ENCODE results near the gene SDK1. TPM values are rescaled to one million over a fixed set of nuclear protein-coding genes. Genes with fewer than 3 reads are reported as not detected.
"Not testable (repeated sequence)": the region's sequence is repeated elsewhere in the genome, so short reads cannot be mapped to it uniquely, and the experiment has no call there.

Gene SDK1
- total and polyA plus RNA-seq, 7 experiments from 2014 or later = 0.07 to 2.5 (median 0.54) TPM

DNA sequence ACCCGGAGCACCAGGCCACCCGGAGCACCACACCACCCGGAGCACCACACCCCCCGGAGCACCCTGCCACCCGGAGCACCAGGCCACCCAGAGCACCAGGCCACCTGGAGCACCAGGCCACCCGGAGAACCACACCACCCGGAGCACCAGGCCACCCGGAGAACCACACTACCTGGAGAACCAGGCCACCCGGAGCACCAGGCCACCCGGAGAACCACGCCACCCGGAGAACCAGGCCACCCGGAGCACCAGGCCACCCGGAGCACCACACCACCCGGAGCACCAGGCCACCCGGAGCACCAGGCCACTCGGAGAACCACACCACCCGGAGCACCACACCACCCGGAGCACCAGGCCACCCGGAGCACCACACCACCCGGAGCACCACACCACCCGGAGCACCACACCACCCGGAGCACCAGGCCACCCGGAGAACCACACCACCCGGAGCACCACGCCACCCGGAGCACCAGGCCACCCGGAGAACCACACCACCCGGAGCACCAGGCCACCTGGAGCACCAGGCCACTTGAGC, 916.1 kb downstream of the SDK1 start:
- DNase-seq; H3K4me1 Mint-ChIP-seq; H3K27me3 Mint-ChIP-seq; POLR2A ChIA-PET; intact Hi-C loops (cut with micrococcal nuclease); CTCF ChIA-PET; H3K9me3 Mint-ChIP-seq; H3K27me3 ChIP-seq (ENCODE audit: control insufficient read depth in 2 of 2, insufficient read depth in 2 of 2, low read length in 2 of 2); H3K4me3 ChIP-seq (ENCODE audit: low read length); H3K36me3 ChIP-seq (ENCODE audit: control insufficient read depth in 2 of 3, insufficient read depth in 3 of 3, low read length in 3 of 3); ATAC-seq; H3K9me3 ChIP-seq (ENCODE audit: control insufficient read depth in 2 of 3, low read length in 3 of 3); H3K27ac ChIP-seq (ENCODE audit: low read depth, low read length); H3K27ac Mint-ChIP-seq; H3K4me3 Mint-ChIP-seq; H3K4me1 ChIP-seq (ENCODE audit: control insufficient read depth in 2 of 2, insufficient read depth in 2 of 2, low read length in 2 of 2): not testable (repeated sequence)
- peaks cover 0 to 16% (median 0%) of the 10 kb centered on the region in 5 donors for H3K36me3 Mint-ChIP-seq

DNA sequence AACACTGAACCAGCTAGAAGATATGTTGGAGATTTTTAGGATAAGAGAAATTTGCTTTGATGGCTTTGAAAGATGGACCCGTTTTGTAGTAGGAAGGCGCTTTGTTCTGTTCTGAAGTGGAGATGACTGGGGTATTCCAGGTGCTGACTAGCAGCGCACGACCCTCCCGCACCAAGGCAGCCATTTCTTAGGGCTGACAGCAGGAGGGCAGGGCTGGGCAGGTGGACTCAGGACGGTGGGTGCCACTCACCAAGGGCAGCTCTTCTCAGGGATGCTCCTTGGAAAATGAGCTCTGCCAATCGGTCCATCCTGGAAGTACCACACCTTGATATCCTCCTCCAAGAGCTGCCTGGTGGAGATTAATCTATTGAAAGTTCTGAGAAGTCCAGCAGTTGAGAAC, 917.4 kb downstream of the SDK1 start:
- no peak for ATAC-seq
- CTCF ChIA-PET = no interaction called here
- Mint-ChIP-seq H3K4me1 (no peaks in the 10 kb centered on the region), H3K9me3 (peaks cover 0 to 3% (median 0%) of the 10 kb centered on the region in 11 donors), H3K36me3 (peaks cover 0 to 16% (median 0%) of the 10 kb centered on the region in 5 donors), H3K27me3 (no peaks in the 10 kb centered on the region), H3K27ac (no peak overlapping the region), H3K4me3 (no peak overlapping the region)
- Histone ChIP-seq H3K4me3 (ENCODE audit: low read length) (no peak overlapping the region), H3K4me1 (ENCODE audit: control insufficient read depth in 2 of 2, insufficient read depth in 2 of 2, low read length in 2 of 2) (no peaks in the 10 kb centered on the region), H3K36me3 (ENCODE audit: control insufficient read depth in 2 of 3, insufficient read depth in 3 of 3, low read length in 3 of 3) (no peaks in the 10 kb centered on the region), H3K9me3 (ENCODE audit: control insufficient read depth in 2 of 3, low read length in 3 of 3) (no peaks in the 10 kb centered on the region), H3K27me3 (ENCODE audit: control insufficient read depth in 2 of 2, insufficient read depth in 2 of 2, low read length in 2 of 2) (no peaks in the 10 kb centered on the region), H3K27ac (ENCODE audit: low read depth, low read length) (no peak overlapping the region)
- intact Hi-C loops (cut with micrococcal nuclease) = no loop called here
- POLR2A ChIA-PET = no interaction called here
- no peak for DNase-seq

DNA sequence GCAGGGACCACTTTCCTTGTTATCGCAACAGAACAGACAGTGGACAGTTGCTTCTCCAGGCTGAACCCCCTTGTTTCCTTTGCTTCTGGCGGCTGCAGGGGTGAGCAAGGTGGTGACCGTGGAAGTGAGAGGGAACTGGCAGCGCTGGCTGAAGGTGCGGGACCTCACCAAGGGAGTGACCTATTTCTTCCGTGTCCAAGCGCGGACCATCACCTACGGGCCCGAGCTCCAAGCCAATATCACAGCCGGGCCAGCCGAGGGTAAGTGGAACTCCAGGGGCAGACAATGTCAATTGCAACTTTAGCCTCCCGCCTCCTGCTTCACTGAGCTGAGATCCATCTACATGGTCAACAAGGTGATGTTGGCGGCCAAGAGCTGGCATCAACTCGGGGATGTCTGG, 919.0 kb downstream of the SDK1 start:
- H3K36me3 ChIP-seq (ENCODE audit: control insufficient read depth in 2 of 3, insufficient read depth in 3 of 3, low read length in 3 of 3) = no peaks in the 10 kb centered on the region
- no peak for ATAC-seq
- Mint-ChIP-seq H3K4me3 (no peak overlapping the region), H3K27ac (no peak overlapping the region), H3K36me3 (peaks cover 0 to 16% (median 0%) of the 10 kb centered on the region in 5 donors), H3K27me3 (no peaks in the 10 kb centered on the region), H3K9me3 (peaks cover 0 to 3% (median 0%) of the 10 kb centered on the region in 11 donors), H3K4me1 (no peaks in the 10 kb centered on the region)
- H3K27me3 ChIP-seq (ENCODE audit: control insufficient read depth in 2 of 2, insufficient read depth in 2 of 2, low read length in 2 of 2) = no peaks in the 10 kb centered on the region
- DNase-seq = no peak
- intact Hi-C loops (cut with micrococcal nuclease) = no loop called here
- POLR2A ChIA-PET = no interaction called here
- no peaks in the 10 kb centered on the region for H3K4me1 ChIP-seq (ENCODE audit: control insufficient read depth in 2 of 2, insufficient read depth in 2 of 2, low read length in 2 of 2)
- CTCF ChIA-PET = no interaction called here
- no peaks in the 10 kb centered on the region for H3K9me3 ChIP-seq (ENCODE audit: control insufficient read depth in 2 of 3, low read length in 3 of 3)
- no peak overlapping the region for H3K4me3 ChIP-seq (ENCODE audit: low read length)
- H3K27ac ChIP-seq (ENCODE audit: low read depth, low read length) = no peak overlapping the region

DNA sequence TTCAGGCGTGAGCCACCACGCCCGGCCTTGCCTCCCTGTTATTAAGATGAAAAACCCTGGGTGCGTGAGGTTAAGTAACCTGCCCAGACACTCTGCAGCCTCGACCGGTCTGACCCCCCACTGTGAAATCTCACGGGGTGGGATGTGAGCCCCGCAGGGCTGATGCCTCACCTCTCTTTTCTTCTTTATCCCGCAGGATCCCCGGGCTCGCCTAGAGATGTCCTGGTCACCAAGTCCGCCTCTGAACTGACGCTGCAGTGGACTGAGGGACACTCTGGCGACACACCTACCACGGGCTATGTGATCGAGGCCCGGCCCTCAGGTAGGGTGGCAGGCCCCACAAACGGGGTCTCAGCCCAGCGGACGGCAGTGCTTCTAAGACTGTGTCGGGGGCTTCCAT, 920.0 kb downstream of the SDK1 start:
- ChIA-PET CTCF (no interaction called here), POLR2A (no interaction called here)
- H3K4me3 Mint-ChIP-seq = no peak overlapping the region
- no peaks in the 10 kb centered on the region for H3K9me3 ChIP-seq (ENCODE audit: control insufficient read depth in 2 of 3, low read length in 3 of 3)
- H3K36me3 Mint-ChIP-seq = peaks cover 0 to 16% (median 0%) of the 10 kb centered on the region in 5 donors
- H3K27ac Mint-ChIP-seq = no peak overlapping the region
- H3K27me3 ChIP-seq (ENCODE audit: control insufficient read depth in 2 of 2, insufficient read depth in 2 of 2, low read length in 2 of 2) = no peaks in the 10 kb centered on the region
- no peak overlapping the region for H3K27ac ChIP-seq (ENCODE audit: low read depth, low read length)
- no peak overlapping the region for H3K4me3 ChIP-seq (ENCODE audit: low read length)
- no peaks in the 10 kb centered on the region for H3K4me1 Mint-ChIP-seq
- H3K36me3 ChIP-seq (ENCODE audit: control insufficient read depth in 2 of 3, insufficient read depth in 3 of 3, low read length in 3 of 3) = no peaks in the 10 kb centered on the region
- intact Hi-C loops (cut with micrococcal nuclease) = no loop called here
- H3K4me1 ChIP-seq (ENCODE audit: control insufficient read depth in 2 of 2, insufficient read depth in 2 of 2, low read length in 2 of 2) = no peaks in the 10 kb centered on the region
- no peaks in the 10 kb centered on the region for H3K27me3 Mint-ChIP-seq
- H3K9me3 Mint-ChIP-seq = peaks cover 0 to 3% (median 0%) of the 10 kb centered on the region in 11 donors
- no peak for ATAC-seq
- no peak for DNase-seq

DNA sequence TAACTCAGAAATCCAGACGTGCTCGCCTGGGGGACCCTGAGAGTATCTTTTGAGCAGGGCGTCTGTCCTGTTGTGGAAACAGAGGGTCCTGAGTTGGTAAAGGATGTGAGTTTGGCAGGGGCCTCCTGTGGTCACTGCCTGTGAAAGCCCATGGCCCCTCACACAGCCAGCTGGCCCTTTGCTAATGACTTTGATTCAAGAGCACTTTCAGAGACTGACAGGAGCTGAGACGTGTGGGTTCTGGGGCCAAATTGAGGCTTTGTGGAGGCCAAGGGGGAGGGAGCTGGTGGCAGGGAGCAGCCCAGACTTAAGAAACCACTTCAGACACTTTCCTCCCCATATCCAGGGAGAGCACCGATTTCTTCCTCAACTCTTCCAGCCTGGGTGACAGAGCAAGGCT, 921.6 kb downstream of the SDK1 start:
- Mint-ChIP-seq H3K9me3 (peaks cover 0 to 3% (median 0%) of the 10 kb centered on the region in 11 donors), H3K4me1 (no peaks in the 10 kb centered on the region), H3K27ac (no peak overlapping the region), H3K27me3 (no peaks in the 10 kb centered on the region), H3K4me3 (no peak overlapping the region), H3K36me3 (peaks cover 0 to 16% (median 0%) of the 10 kb centered on the region in 5 donors)
- Histone ChIP-seq H3K36me3 (ENCODE audit: control insufficient read depth in 2 of 3, insufficient read depth in 3 of 3, low read length in 3 of 3) (no peaks in the 10 kb centered on the region), H3K4me1 (ENCODE audit: control insufficient read depth in 2 of 2, insufficient read depth in 2 of 2, low read length in 2 of 2) (no peaks in the 10 kb centered on the region), H3K27ac (ENCODE audit: low read depth, low read length) (no peak overlapping the region), H3K4me3 (ENCODE audit: low read length) (no peak overlapping the region), H3K9me3 (ENCODE audit: control insufficient read depth in 2 of 3, low read length in 3 of 3) (no peaks in the 10 kb centered on the region), H3K27me3 (ENCODE audit: control insufficient read depth in 2 of 2, insufficient read depth in 2 of 2, low read length in 2 of 2) (no peaks in the 10 kb centered on the region)
- CTCF ChIA-PET = no interaction called here
- POLR2A ChIA-PET = no interaction called here
- intact Hi-C loops (cut with micrococcal nuclease) = no loop called here
- DNase-seq (no peak), ATAC-seq (no peak)

DNA sequence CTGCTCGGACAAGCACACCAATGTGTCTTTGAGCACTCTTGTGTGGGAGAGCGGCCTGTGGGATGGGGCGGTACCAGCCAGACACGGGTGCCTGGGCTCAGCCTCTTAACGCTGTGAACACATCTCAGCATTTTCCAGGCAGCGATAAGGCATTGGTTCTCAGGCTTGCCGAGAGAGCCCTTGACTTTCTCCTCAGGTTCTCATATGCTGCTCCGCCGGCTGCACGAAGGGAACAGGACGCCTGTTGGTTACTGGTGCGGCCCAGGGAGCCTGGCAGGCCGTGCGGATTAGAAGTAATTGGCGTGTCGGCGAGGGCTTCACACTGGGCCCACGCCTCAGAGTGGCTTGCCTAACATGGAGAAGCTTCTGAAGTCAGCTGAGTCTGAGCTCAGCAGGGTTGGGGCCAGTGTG, 924.3 kb downstream of the SDK1 start:
- Mint-ChIP-seq H3K4me3 (no peak overlapping the region), H3K9me3 (peaks cover 0 to 2% (median 0%) of the 10 kb centered on the region in 11 donors), H3K4me1 (no peaks in the 10 kb centered on the region), H3K36me3 (peaks cover 0 to 15% (median 0%) of the 10 kb centered on the region in 5 donors), H3K27ac (no peak overlapping the region), H3K27me3 (peaks cover 0 to 4% (median 0%) of the 10 kb centered on the region in 5 donors)
- H3K4me1 ChIP-seq (ENCODE audit: control insufficient read depth in 2 of 2, insufficient read depth in 2 of 2, low read length in 2 of 2) = no peaks in the 10 kb centered on the region
- no peaks in the 10 kb centered on the region for H3K9me3 ChIP-seq (ENCODE audit: control insufficient read depth in 2 of 3, low read length in 3 of 3)
- no peak overlapping the region for H3K27ac ChIP-seq (ENCODE audit: low read depth, low read length)
- intact Hi-C loops (cut with micrococcal nuclease) = no loop called here
- no peaks in the 10 kb centered on the region for H3K27me3 ChIP-seq (ENCODE audit: control insufficient read depth in 2 of 2, insufficient read depth in 2 of 2, low read length in 2 of 2)
- H3K4me3 ChIP-seq (ENCODE audit: low read length) = no peak overlapping the region
- no peaks in the 10 kb centered on the region for H3K36me3 ChIP-seq (ENCODE audit: control insufficient read depth in 2 of 3, insufficient read depth in 3 of 3, low read length in 3 of 3)
- CTCF ChIA-PET = no interaction called here
- POLR2A ChIA-PET = no interaction called here
- DNase-seq (no peak), ATAC-seq (no peak)

DNA sequence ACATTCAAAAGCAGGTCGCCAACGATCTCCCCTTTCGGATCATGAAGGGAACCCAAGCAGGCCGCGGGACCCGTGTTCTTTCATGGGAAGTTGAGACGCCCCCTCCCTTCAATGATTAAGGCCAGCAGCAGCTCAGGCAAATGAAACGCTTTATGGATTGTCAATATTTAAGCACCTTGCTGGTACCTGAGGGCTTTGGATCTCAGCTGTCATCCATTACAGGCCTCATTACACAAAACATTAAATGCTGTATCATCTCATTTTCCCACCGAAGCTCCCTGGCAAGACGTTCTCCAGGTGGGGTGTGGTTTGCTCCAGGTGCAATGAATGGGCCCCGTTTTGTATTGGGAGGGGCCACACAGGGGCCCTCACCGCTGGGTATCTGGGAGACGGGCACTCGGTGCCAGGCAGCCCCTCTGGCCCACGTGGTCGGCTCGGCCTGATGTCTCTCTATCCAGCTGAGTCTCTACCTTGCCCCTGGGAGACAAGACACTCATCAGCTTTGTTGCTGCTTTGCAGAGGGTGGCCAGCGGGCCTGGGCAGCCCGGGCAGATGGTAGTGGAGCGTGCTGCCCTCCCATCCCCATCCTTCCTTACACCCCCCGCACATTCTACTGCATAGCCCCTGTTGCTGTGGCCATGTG, 925.0 kb downstream of the SDK1 start:
- H3K4me3 ChIP-seq (ENCODE audit: low read length) = no peak overlapping the region
- no peak overlapping the region for H3K4me3 Mint-ChIP-seq
- no peak overlapping the region for H3K27ac Mint-ChIP-seq
- no peaks in the 10 kb centered on the region for H3K4me1 ChIP-seq (ENCODE audit: control insufficient read depth in 2 of 2, insufficient read depth in 2 of 2, low read length in 2 of 2)
- no peaks in the 10 kb centered on the region for H3K36me3 ChIP-seq (ENCODE audit: control insufficient read depth in 2 of 3, insufficient read depth in 3 of 3, low read length in 3 of 3)
- ATAC-seq = no peak
- no peaks in the 10 kb centered on the region for H3K27me3 ChIP-seq (ENCODE audit: control insufficient read depth in 2 of 2, insufficient read depth in 2 of 2, low read length in 2 of 2)
- H3K9me3 Mint-ChIP-seq = peaks cover 0 to 2% (median 0%) of the 10 kb centered on the region in 11 donors
- peaks cover 0 to 15% (median 0%) of the 10 kb centered on the region in 5 donors for H3K36me3 Mint-ChIP-seq
- CTCF ChIA-PET = no interaction called here
- DNase-seq = no peak
- peaks cover 0 to 5% (median 0%) of the 10 kb centered on the region in 5 donors for H3K27me3 Mint-ChIP-seq
- H3K4me1 Mint-ChIP-seq = no peaks in the 10 kb centered on the region
- POLR2A ChIA-PET = no interaction called here
- H3K27ac ChIP-seq (ENCODE audit: low read depth, low read length) = no peak overlapping the region
- intact Hi-C loops (cut with micrococcal nuclease) = no loop called here
- H3K9me3 ChIP-seq (ENCODE audit: control insufficient read depth in 2 of 3, low read length in 3 of 3) = no peaks in the 10 kb centered on the region

Data from naive thymus-derived CD4-positive, alpha-beta T cell (primary cell).